Erythroblast (primary cell): ENCODE results near the gene DNAH17.

ENCODE experiments used
- GATA1 ChIP-seq: IDR thresholded peaks from 2 replicates; pipeline ENCODE4 v1.6.1; 2011; ENCODE audit warnings: low read depth, mild to moderate bottlenecking, control low read depth, low read length, moderate library complexity
- POLR2A ChIP-seq: IDR thresholded peaks from 2 replicates; pipeline ENCODE4 v1.6.1; 2011; ENCODE audit warnings: mild to moderate bottlenecking, low read length

DNA sequence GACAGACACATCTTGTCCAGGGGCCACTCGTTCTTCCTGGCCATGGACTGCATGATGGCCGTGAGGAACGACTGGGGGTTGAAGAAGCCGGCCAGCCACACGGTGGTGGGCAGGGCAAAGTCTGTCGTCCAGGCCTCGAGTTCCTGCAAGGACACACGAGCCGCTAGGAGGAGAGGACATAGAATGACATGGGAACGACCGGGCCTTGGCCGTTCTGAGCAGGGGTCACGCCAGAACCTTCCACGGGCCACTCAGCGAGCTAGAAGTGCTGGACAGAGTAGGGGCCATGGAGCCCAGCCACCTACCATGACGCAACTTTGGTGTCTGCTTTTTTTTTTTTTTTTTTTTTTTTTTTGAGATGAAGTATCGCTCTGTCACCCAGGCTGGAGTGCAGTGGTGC, 151.8 kb downstream of the DNAH17 start:
- no peak for TF ChIP-seq POLR2A
- TF ChIP-seq GATA1: no peak
